GDM1 (cell line): ENCODE measurements around the gene TALDO1.

Source experiments
- DNase-seq: peaks from one replicate; lab custom pipeline; 2025; lab: John Stamatoyannopoulos, UW

TALDO1 gene

DNA sequence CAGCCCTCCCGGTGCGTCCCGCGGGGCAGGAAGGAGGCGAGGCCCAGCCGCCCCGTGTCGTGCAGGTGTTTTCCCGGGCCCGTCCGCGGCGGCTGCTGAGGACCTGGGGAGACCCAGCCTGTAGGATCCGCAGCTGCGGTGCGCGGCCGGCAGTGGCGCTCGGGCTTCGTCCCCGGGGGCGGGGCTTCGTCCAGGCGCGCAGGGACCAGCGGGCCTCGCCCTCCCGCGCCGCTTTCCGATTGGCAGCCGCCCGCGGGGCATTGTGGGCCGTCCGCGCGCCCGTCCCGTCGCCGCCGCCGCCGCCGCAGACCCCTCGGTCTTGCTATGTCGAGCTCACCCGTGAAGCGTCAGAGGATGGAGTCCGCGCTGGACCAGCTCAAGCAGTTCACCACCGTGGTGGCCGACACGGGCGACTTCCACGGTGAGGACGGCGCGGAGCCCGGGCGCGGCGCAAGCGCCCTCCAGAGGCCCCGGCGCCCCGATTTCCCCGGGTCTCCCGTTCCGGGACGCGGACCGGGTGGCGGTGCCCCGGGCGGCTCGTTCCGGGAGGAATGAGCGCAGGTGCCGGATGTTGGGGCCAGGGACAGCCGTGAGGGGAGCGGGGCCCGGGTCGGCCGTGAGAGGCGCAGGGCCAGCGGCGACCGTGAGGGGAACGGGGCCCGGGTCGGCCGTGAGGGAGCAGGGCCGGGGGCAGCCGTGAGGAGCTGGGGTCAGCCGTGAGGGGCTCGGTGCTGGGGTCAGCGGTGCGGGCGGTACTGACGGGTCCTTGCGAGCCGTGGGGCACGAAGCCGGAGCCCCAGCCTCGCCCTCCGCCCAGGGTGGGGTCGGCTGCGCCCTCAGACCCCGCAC lies at the start of gene TALDO1:
Gene TALDO1, plus strand, starts transcription at position 307 of the 849 bp plus-strand sequence. Its CDS starts 18 bp downstream, at position 325.
- peak; percentile 84 for DNase-seq

DNA sequence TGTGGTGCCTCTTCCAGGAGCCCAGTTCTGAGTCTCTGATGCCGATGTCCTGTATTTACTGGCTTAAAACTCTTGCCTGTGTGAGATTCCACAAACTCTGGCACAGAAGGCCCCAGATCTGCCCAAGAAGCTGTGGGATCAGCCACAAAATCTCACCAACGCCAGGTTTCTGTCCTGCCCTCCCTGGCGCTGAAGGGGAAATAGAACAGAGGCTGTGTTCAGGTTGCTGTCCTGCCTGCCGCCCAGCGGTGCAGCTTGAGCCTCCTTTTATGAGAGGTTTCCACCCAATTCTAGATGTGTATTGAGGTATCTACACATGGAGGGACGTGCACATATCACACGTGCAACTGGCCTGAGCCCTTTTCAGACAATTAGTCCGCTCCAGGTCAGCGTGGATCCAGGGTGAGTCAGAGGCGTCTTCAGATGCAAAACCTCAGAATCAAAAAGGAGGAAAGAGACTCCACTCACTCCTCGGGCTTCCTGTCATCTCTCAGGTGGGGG lies 49.4 kb upstream of the TALDO1 start:
- no peak for DNase-seq

- DNase-seq: no peak
Measured at GRCh38 chr11:698493-699115, 48.7 kb upstream of the TALDO1 start.

- DNase-seq: no peak
Measured at GRCh38 chr11:699116-699508, 48.2 kb upstream of the TALDO1 start.

- DNase-seq: no peak
Measured at GRCh38 chr11:699753-700152, 47.5 kb upstream of the TALDO1 start.

GRCh38 chr11:701741-702461 lies 45.4 kb upstream of the TALDO1 start:
- no peak for DNase-seq

- DNase-seq: no peak
Measured at GRCh38 chr11:702462-703461, 44.5 kb upstream of the TALDO1 start.

DNA sequence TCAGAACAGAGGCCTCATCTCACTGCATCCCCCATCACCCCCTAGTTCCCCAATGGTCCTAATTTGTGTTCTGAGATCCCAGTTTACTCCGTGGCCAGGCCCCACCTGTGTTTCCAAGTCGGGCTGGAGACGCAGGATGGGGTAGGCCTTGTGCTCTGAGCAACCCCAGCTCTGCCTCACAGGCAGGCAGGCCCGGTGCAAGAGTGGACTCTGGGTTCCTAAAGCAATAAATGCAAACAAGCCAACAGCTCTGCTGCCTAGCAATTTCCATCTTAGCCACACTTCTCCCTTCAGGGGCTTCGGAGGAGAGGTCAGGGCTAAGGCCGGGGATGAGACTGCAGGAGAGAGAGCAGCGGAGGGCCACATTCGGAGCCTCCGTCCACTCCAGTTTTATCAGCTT lies 43.8 kb upstream of the TALDO1 start:
- no peak for DNase-seq

DNA sequence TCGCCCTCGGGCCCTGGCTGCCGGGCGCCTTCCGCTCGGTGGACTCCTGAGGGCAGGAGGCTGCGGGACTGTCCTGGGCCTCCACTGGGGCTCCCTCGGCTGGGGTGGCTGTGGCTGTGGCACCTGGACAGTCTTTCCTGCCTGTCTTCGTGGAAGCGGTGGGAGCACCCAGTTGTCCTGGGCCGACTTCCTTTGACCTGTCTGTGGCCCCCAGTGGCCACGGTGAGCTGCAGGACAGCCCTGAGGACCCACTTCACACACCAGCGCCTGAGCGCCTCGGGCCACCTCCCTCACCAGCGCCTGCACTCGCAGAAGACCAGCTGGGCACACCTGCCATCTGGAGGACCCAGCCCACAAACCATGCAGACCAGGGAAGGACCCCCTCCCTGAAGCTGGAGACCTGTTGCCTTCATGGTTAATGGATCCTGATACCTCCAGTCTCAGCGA lies 43.0 kb upstream of the TALDO1 start:
- no peak for DNase-seq

GRCh38 chr11:704781-705645 lies 42.3 kb upstream of the TALDO1 start:
- no peak for DNase-seq

DNA sequence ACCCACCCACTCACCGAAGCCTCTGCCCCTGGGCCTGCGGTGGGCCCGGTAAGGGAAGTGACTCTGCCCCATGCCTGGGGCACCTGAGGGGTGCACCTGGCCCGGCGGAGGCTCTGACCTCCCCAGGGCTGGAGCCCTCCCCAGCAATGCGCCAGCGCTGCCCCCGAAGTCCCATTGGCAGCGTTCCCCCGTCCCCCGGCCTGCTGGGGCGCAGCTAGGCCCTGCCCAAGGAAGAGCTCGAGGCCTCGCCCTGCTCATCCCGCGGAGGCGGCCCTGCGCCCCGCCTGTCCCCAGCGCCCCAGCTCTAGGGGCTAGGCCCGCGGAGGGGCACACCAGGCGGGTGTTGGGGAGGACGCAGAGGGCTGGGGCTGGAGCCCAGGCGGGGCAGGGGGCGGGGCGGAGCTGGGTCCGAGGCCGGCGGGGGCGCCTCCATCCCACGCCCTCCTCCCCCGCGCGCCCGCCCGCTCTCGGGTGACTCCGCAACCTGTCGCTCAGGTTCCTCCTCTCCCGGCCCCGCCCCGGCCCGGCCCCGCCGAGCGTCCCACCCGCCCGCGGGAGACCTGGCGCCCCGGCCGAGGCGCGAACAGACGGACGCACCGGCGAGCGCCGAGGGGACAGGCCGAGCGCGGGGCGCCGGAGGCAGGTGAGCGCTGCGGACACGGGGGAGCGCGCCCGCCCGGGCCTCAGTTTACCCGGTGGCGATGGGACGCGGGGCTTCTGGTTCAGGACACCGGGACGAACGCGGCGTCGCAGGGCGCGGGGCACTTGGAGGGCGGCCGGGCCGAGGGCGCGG lies 41.4 kb upstream of the TALDO1 start, which contains the start of gene EPS8L2:
Gene EPS8L2, plus strand, starts transcription at position 586 of the 793 bp plus-strand sequence. CDS start 3,177 bp downstream, outside the sequence.
- DNase-seq: no peak

GRCh38 chr11:706439-706956 lies 40.8 kb upstream of the TALDO1 start:
- no peak for DNase-seq

DNA sequence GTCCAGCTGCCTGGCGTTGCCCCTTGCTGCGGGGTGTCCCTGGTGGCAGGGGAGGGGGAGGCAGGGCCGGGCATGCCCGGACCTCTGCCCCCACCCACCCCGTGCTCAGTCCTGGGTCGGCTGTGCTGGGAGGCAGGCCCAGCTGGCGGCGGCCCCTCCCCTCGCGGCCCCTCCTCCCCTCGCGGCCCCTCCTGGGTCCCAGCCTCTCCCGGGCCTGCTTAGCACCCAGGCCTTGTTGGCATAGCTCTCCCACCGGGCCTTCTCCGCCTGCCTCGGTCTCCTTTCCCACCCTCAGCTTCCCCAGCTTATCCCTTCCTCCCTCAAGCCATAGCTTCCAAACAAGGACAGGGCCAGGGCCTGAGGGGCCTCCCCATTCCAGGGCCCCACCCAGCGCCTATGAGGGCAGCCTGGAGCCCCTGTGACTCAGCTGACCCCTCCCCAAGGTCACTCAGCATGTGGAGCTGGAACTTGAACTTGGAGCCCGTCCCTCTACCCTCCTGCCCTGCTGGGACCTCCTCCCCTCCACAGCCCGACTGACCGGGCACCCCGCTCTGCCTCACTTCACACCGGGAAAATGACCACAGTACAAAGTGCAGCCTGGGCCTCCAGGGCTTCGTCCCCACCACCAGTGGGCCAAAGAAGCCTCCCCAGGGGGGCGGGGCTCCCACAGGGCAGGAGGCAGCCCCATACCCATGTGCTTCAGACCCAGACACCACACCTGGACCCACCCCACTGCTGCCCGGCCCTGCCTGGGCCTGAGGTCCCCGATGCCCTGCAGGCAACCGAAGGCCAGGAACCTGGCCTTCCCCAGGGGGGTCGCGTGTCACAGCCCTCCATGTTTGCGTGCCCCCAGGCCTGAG lies 40.1 kb upstream of the TALDO1 start:
- no peak for DNase-seq

GRCh38 chr11:707817-708420 lies 39.3 kb upstream of the TALDO1 start:
- no peak for DNase-seq

DNA sequence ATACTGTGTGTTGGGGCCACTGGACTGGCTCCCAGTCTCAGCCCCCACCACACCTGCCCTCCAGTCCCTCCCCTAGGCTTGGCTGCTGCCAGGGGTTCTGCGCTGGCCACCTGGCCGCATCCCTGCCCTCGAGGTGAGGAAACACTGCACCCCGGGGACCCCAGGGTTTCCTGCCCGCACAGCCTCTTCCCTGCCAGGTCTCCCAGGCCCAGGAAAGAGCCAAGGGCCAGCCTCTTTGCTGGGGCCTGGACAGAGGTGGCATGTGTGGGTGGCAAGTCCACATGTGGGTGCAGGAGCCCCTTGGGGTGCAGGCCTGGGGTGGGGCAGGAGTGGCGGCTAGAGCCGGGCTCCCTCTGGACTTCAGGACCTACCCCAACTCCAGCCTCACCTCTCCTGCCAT lies 38.8 kb upstream of the TALDO1 start:
- DNase-seq: no peak

DNA sequence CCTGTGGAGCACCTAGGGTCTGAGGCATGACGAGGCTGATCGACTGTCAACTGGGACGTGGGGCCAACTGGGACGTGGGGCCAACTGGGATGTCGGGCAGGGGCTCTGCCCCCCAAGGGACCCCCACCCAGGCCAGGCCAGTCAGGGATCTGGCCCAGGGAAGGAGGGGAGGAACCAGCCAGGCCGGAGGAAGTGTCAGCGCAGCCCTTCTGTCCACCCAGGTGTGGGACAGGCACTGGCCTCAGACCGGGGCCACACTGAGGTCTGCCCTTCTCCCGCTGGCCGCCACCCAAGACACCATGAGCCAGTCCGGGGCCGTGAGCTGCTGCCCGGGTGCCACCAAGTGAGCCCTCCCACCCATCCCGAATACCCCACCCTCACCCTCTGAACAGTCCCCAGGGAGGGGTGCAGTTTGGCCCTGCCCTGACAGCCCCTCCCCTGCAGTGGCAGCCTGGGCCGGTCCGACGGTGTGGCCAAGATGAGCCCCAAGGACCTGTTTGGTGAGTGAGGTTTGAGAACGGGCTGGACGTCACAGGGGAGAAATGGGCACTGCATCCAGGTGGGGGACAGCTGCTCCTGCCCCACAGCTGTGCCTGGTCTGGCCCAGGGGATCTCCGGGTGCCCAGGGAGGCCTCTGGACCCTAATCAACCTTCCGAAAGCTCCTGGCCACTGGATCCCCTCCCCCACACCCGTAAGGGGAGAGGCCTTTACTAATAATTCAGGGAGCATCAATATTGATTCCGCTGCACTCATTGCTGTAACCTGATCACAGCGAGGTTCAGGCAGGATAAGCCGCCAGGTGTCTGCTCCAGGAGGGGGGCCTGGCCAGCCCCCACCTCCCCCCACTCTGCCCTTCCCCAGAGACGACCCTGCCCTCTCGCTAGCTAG lies 37.9 kb upstream of the TALDO1 start:
- DNase-seq: no peak

- no peak for DNase-seq
Measured at GRCh38 chr11:714436-714835, 32.8 kb upstream of the TALDO1 start.
